Endothelial cell of umbilical vein (primary cell): ENCODE data around the gene ADORA2A. TPM values are rescaled to one million over a fixed set of nuclear protein-coding genes. Genes with fewer than 3 reads are reported as not detected.

Experiments used
- BruUV-seq: library from RNA; stranded (reverse); fragments of 400-500 nt; replicated peaks from 2 replicates; lab custom pipeline; 2021; lab: Mats Ljungman, UMichigan
- CTCF ChIA-PET: fragments of 300-600, 350-600 bp; sonication (Branson Sonifier 250); formaldehyde crosslinking; loops from one replicate; lab custom pipeline; 2021; ENCODE audit warnings: antibody characterized with exemption, inconsistent platforms; lab: Charles Lee
- POLR2A ChIA-PET: fragments of 300-600, 350-600 bp; sonication (Branson Sonifier 250); formaldehyde crosslinking; loops from one replicate; lab custom pipeline; 2021; ENCODE audit warnings: antibody characterized with exemption, inconsistent platforms; lab: Charles Lee
- DNase-seq: peaks from one replicate; pipeline ENCODE4 v3.0.0-alpha.2; 2011; ENCODE audit warnings: low read depth, low spot score
- FAIRE-seq: peaks from 2 replicates; lab custom pipeline; 2011; peaks lifted over from hg19 to GRCh38; lab: Jason Lieb, UNC
- H2AFZ ChIP-seq: 2 replicates; pipeline ENCODE4 v1.6.0; 2012; ENCODE audit warnings: low read depth, low read length, control low read depth, inconsistent platforms
- H3K27ac ChIP-seq: 2 replicates; pipeline ENCODE4 v1.5.1; 2011; ENCODE audit warnings: low read depth, mild to moderate bottlenecking, control low read depth, low read length, moderate library complexity; ENCODE audit not compliant: insufficient read depth
- H3K27me3 ChIP-seq, 2 experiments: 2 replicates each; pipeline versions ENCODE4 v1.6.0 to v1.6.1; 2011; ENCODE audit warnings: low read length in 2 of 2, mixed read lengths in 1 of 2; ENCODE audit not compliant: control insufficient read depth in 2 of 2, insufficient read depth in 2 of 2
- H3K36me3 ChIP-seq, 2 experiments: 2 replicates in 1 of 2; 3 replicates in 1 of 2; pipeline ENCODE4 v1.5.1; 2011; ENCODE audit warnings: low read length in 2 of 2, mild to moderate bottlenecking in 1 of 2, moderate library complexity in 1 of 2; ENCODE audit not compliant: control insufficient read depth in 2 of 2, insufficient read depth in 2 of 2; ENCODE audit errors: extremely low read depth in 1 of 2
- H3K4me1 ChIP-seq: 3 replicates; pipeline ENCODE4 v1.5.1; 2011; ENCODE audit warnings: mild to moderate bottlenecking, low read length; ENCODE audit not compliant: control insufficient read depth, insufficient read depth; ENCODE audit errors: extremely low read depth
- H3K4me2 ChIP-seq: 2 replicates; pipeline ENCODE4 v1.6.1; 2011; ENCODE audit warnings: low read length, control low read depth, mixed read lengths; ENCODE audit not compliant: insufficient read depth
- H3K4me3 ChIP-seq, 3 experiments: fragments of 200-600 bp in 1 of 3; sonication (generic), shearing (Covaris generic) in 1 of 3; replicated peaks in 1 of 3; 2 replicates each; pipeline ENCODE4 v1.5.1; 2011 to 2016; ENCODE audit warnings: control low read depth in 3 of 3, low read length in 3 of 3, mild to moderate bottlenecking in 2 of 3, inconsistent platforms in 1 of 3, low read depth in 1 of 3, moderate library complexity in 1 of 3; ENCODE audit not compliant: insufficient read depth in 1 of 3
- H3K79me2 ChIP-seq: 2 replicates; pipeline ENCODE4 v1.6.0; 2012; ENCODE audit warnings: low read length, inconsistent platforms; ENCODE audit not compliant: control insufficient read depth, insufficient read depth
- H3K9ac ChIP-seq: replicated peaks from 2 replicates; pipeline ENCODE3; 2011; ENCODE audit warnings: low read length, control low read depth; ENCODE audit not compliant: insufficient read depth; ENCODE audit errors: extremely low read depth
- H3K9me1 ChIP-seq: replicated peaks from 3 replicates; pipeline ENCODE4 v1.6.0; 2011; ENCODE audit warnings: mild to moderate bottlenecking, low read length; ENCODE audit not compliant: control insufficient read depth, insufficient read depth; ENCODE audit errors: extremely low read depth
- H3K9me3 ChIP-seq: replicated peaks from 2 replicates; pipeline ENCODE4 v1.5.1; 2012; ENCODE audit warnings: low read length, inconsistent platforms; ENCODE audit not compliant: control insufficient read depth, insufficient read depth
- H4K20me1 ChIP-seq: replicated peaks from 2 replicates; pipeline ENCODE3; 2011; ENCODE audit warnings: mild to moderate bottlenecking, low read length; ENCODE audit not compliant: control insufficient read depth, insufficient read depth; ENCODE audit errors: extremely low read depth
- EZH2 ChIP-seq: IDR thresholded peaks from 2 replicates; pipeline ENCODE4 v1.6.1; 2012; ENCODE audit warnings: borderline replicate concordance, low read depth, mild to moderate bottlenecking, moderate library complexity, low read length, inconsistent platforms; ENCODE audit not compliant: severe bottlenecking
- FOS ChIP-seq: IDR thresholded peaks from 2 replicates; pipeline ENCODE4 v1.6.1; 2011; ENCODE audit warnings: mild to moderate bottlenecking, low read length, moderate library complexity, borderline replicate concordance; ENCODE audit not compliant: insufficient read depth
- GATA2 ChIP-seq: IDR thresholded peaks from 2 replicates; pipeline ENCODE4 v1.7.0; 2011; ENCODE audit warnings: low read depth, mild to moderate bottlenecking, moderate library complexity, mixed read lengths, low read length; ENCODE audit not compliant: insufficient read length, insufficient read depth
- JUN ChIP-seq: IDR thresholded peaks from 2 replicates; pipeline ENCODE4 v1.6.1; 2011; ENCODE audit warnings: borderline replicate concordance, low read depth; ENCODE audit not compliant: insufficient read length, insufficient read depth
- MAX ChIP-seq: IDR thresholded peaks from 2 replicates; pipeline ENCODE4 v1.6.1; 2011; ENCODE audit not compliant: insufficient read depth, insufficient read length
- MYC ChIP-seq: IDR thresholded peaks from one replicate; pipeline ENCODE4 v1.6.1; 2011; ENCODE audit warnings: mild to moderate bottlenecking, low read depth, low read length
- POLR2A ChIP-seq: IDR thresholded peaks from 2 replicates; pipeline ENCODE4 v1.6.1; 2012; ENCODE audit warnings: low read depth, mild to moderate bottlenecking, control low read depth, low read length
- POLR2AphosphoS5 ChIP-seq: IDR thresholded peaks from 2 replicates; pipeline ENCODE4 v1.6.1; 2012; ENCODE audit warnings: low read depth, mild to moderate bottlenecking, control low read depth, low read length, moderate library complexity; ENCODE audit not compliant: insufficient read depth
- dilution Hi-C: fragments of 300-500 bp; cut with MboI; formaldehyde crosslinking; loops from one replicate; pipeline ENCODE4 v1.15.0; 2019; ENCODE audit warnings: low sequenced_read_pairs; ENCODE audit not compliant: extremely low pct_ligation_motif_present
- intact Hi-C: fragments of 100-400 bp; cut with micrococcal nuclease; formaldehyde crosslinking; loops from one replicate; pipeline ENCODE4 v1.10.0; 2022
- polyA plus RNA-seq, 4 experiments: library from polyadenylated mRNA; depleted of rRNA in 3 of 4; stranded (reverse) in 3 of 4; unstranded in 1 of 4; fragments of >200 nt; gene quantifications; 2 replicates each; pipeline versions ENCODE4 v1.2.1 to v1.2.3, GENCODE V29; 2011 to 2012; ENCODE audit warnings: missing spikeins in 1 of 4
- total RNA-seq: library from RNA; stranded (reverse); gene quantifications from 2 replicates; pipeline ENCODE4 v1.2.3, GENCODE V29; 2021
- TF ChIP-seq, protein P1 (sequence below), 2 donors: IDR thresholded peaks; 1 replicate in 1 of 2; 2 replicates in 1 of 2; pipeline ENCODE4 v1.5.1; 2011; ENCODE audit warnings: low read length in 2 of 2, mild to moderate bottlenecking in 2 of 2, moderate library complexity in 2 of 2, control low read depth in 1 of 2, inconsistent platforms in 1 of 2, low read depth in 1 of 2; ENCODE audit not compliant: insufficient read depth in 1 of 2; ENCODE audit errors: extremely low read depth in 1 of 2

Gene ADORA2A
- total and polyA plus RNA-seq, 2 donors (not counting 3 experiments of a cell fraction or from before 2014, with no cell fraction given): 20.0 to 33.1 TPM

- Histone ChIP-seq H2AFZ (no peak overlapping the region), H3K79me2 (no peaks in the 10 kb centered on the region), H3K9ac (no peak overlapping the region), H3K4me2 (no peak overlapping the region), H3K36me3 (no peaks in the 10 kb centered on the region), H3K27ac (no peak overlapping the region), H3K4me1 (peaks cover 38% of the 10 kb centered on the region), H3K9me3 (no peaks in the 10 kb centered on the region), H3K9me1 (no peaks in the 10 kb centered on the region), H4K20me1 (no peaks in the 10 kb centered on the region), H3K27me3 (no peaks in the 10 kb centered on the region), H3K4me3 (no peak overlapping the region)
- no TSS peak for BruUV-seq
- intact Hi-C loops: no loop called here
- no peak for FAIRE-seq
- CTCF ChIA-PET: no interaction called here
- dilution Hi-C loops: no loop called here
- DNase-seq: no peak
- TF ChIP-seq EZH2: no peak
- no peak for TF ChIP-seq MYC
- TF ChIP-seq JUN: no peak
- TF ChIP-seq POLR2AphosphoS5: no peak
- POLR2A ChIA-PET: no interaction called here
These were observed 57.8 kb downstream of the ADORA2A start for GRCh38 chr22:24485170-24485569.

- CTCF ChIA-PET: interaction anchor here (0.8 to 3.2 kb wide), 7 partner anchors 11 to 62 kb away, joined by 3 to 20 read pairs (median 6); no protein-coding TSS in a partner anchor
These were observed 58.2 kb downstream of the ADORA2A start for GRCh38 chr22:24485608-24486007.

More at GRCh38 chr22:24485608-24486007, 58.2 kb downstream of the ADORA2A start:
- dilution Hi-C loops (no loop called here), intact Hi-C loops (no loop called here)
- DNase-seq: no peak
- H3K9me1 ChIP-seq: no peaks in the 10 kb centered on the region
- H2AFZ ChIP-seq: no peak overlapping the region
- no peak overlapping the region for H3K4me3 ChIP-seq
- H3K4me2 ChIP-seq: no peak overlapping the region
- POLR2A ChIA-PET: no interaction called here
- H3K27me3 ChIP-seq: no peaks in the 10 kb centered on the region
- no peak for TF ChIP-seq POLR2AphosphoS5
- no peak for TF ChIP-seq MAX
- TF ChIP-seq MYC: no peak
- no peak for TF ChIP-seq POLR2A
- no peak for TF ChIP-seq GATA2
- no peak for TF ChIP-seq JUN
- TF ChIP-seq FOS: no peak
- TF ChIP-seq, protein P1, sequence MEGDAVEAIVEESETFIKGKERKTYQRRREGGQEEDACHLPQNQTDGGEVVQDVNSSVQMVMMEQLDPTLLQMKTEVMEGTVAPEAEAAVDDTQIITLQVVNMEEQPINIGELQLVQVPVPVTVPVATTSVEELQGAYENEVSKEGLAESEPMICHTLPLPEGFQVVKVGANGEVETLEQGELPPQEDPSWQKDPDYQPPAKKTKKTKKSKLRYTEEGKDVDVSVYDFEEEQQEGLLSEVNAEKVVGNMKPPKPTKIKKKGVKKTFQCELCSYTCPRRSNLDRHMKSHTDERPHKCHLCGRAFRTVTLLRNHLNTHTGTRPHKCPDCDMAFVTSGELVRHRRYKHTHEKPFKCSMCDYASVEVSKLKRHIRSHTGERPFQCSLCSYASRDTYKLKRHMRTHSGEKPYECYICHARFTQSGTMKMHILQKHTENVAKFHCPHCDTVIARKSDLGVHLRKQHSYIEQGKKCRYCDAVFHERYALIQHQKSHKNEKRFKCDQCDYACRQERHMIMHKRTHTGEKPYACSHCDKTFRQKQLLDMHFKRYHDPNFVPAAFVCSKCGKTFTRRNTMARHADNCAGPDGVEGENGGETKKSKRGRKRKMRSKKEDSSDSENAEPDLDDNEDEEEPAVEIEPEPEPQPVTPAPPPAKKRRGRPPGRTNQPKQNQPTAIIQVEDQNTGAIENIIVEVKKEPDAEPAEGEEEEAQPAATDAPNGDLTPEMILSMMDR (IDR thresholded peaks at IDR 0.05; ENCODE audit: extremely low read depth in 1 of 2, insufficient read depth in 1 of 2, low read depth in 1 of 2, low read length in 2 of 2): no peak
- TF ChIP-seq EZH2: no peak
- BruUV-seq: no TSS peak
- no peak for FAIRE-seq
- H3K4me1 ChIP-seq: peaks cover 38% of the 10 kb centered on the region
- H3K9ac ChIP-seq: no peak overlapping the region
- no peaks in the 10 kb centered on the region for H3K79me2 ChIP-seq
- no peaks in the 10 kb centered on the region for H3K9me3 ChIP-seq
- no peaks in the 10 kb centered on the region for H3K36me3 ChIP-seq
- no peak overlapping the region for H3K27ac ChIP-seq
- no peaks in the 10 kb centered on the region for H4K20me1 ChIP-seq
